ENCODE measurements around the gene CERS3.

CERS3 gene

GRCh38 chr15:100521907-100522306, 6.8 kb downstream of the CERS3 start:
- no peaks in the 10 kb centered on the region for H3K36me3 ChIP-seq (ENCODE audit: insufficient read depth, low read length)
- no peak for DNase-seq (ENCODE audit: low read depth, low spot score)
- no peak overlapping the region for H3K9ac ChIP-seq (ENCODE audit: insufficient read length)
- TF ChIP-seq FOXP2 (optimal IDR thresholded peaks at IDR 0.05; ENCODE audit: control extremely low read depth, extremely low read length, insufficient read depth) (no peak), POLR2AphosphoS5 (IDR thresholded peaks at IDR 0.05; ENCODE audit: borderline replicate concordance, low read depth, low read length) (no peak), EZH2 (IDR thresholded peaks at IDR 0.05) (no peak)
- H3K4me3 ChIP-seq = no peak overlapping the region
- H3K9me3 ChIP-seq (ENCODE audit: low read depth, low read length) = no peaks in the 10 kb centered on the region
- no peak overlapping the region for H3K27ac ChIP-seq

GRCh38 chr15:100520132-100520921, 8.4 kb downstream of the CERS3 start:
- no peak for DNase-seq (ENCODE audit: low read depth, low spot score)
- TF ChIP-seq EZH2 (IDR thresholded peaks at IDR 0.05) (no peak), FOXP2 (optimal IDR thresholded peaks at IDR 0.05; ENCODE audit: control extremely low read depth, extremely low read length, insufficient read depth) (no peak), POLR2AphosphoS5 (IDR thresholded peaks at IDR 0.05; ENCODE audit: borderline replicate concordance, low read depth, low read length) (no peak)
- Histone ChIP-seq H3K9me3 (ENCODE audit: low read depth, low read length) (no peaks in the 10 kb centered on the region), H3K27ac (no peak overlapping the region), H3K36me3 (ENCODE audit: insufficient read depth, low read length) (no peaks in the 10 kb centered on the region), H3K4me3 (no peak overlapping the region), H3K9ac (ENCODE audit: insufficient read length) (no peak overlapping the region)

GRCh38 chr15:100517846-100518245, 10.9 kb downstream of the CERS3 start:
- H3K4me3 ChIP-seq = no peak overlapping the region
- H3K36me3 ChIP-seq (ENCODE audit: insufficient read depth, low read length) = no peaks in the 10 kb centered on the region
- H3K9ac ChIP-seq (ENCODE audit: insufficient read length) = no peak overlapping the region
- no peak for DNase-seq (ENCODE audit: low read depth, low spot score)
- H3K27ac ChIP-seq = no peak overlapping the region
- no peaks in the 10 kb centered on the region for H3K9me3 ChIP-seq (ENCODE audit: low read depth, low read length)
- no peak for TF ChIP-seq POLR2AphosphoS5 (IDR thresholded peaks at IDR 0.05; ENCODE audit: borderline replicate concordance, low read depth, low read length)
- TF ChIP-seq EZH2 (IDR thresholded peaks at IDR 0.05) = no peak
- no peak for TF ChIP-seq FOXP2 (optimal IDR thresholded peaks at IDR 0.05; ENCODE audit: control extremely low read depth, extremely low read length, insufficient read depth)

- no peak overlapping the region for H3K27ac ChIP-seq
- no peak overlapping the region for H3K4me3 ChIP-seq
- no peaks in the 10 kb centered on the region for H3K36me3 ChIP-seq (ENCODE audit: insufficient read depth, low read length)
- DNase-seq (ENCODE audit: low read depth, low spot score) = no peak
- no peaks in the 10 kb centered on the region for H3K9me3 ChIP-seq (ENCODE audit: low read depth, low read length)
- H3K9ac ChIP-seq (ENCODE audit: insufficient read length) = no peak overlapping the region
- TF ChIP-seq FOXP2 (optimal IDR thresholded peaks at IDR 0.05; ENCODE audit: control extremely low read depth, extremely low read length, insufficient read depth) (no peak), POLR2AphosphoS5 (IDR thresholded peaks at IDR 0.05; ENCODE audit: borderline replicate concordance, low read depth, low read length) (no peak), EZH2 (IDR thresholded peaks at IDR 0.05) (no peak)
Measured at GRCh38 chr15:100516643-100517512, 11.9 kb downstream of the CERS3 start.

GRCh38 chr15:100515758-100516157, 13.0 kb downstream of the CERS3 start:
- Histone ChIP-seq H3K36me3 (ENCODE audit: insufficient read depth, low read length) (no peaks in the 10 kb centered on the region), H3K9ac (ENCODE audit: insufficient read length) (no peak overlapping the region), H3K9me3 (ENCODE audit: low read depth, low read length) (no peaks in the 10 kb centered on the region), H3K4me3 (no peak overlapping the region), H3K27ac (no peak overlapping the region)
- TF ChIP-seq FOXP2 (optimal IDR thresholded peaks at IDR 0.05; ENCODE audit: control extremely low read depth, extremely low read length, insufficient read depth) (no peak), POLR2AphosphoS5 (IDR thresholded peaks at IDR 0.05; ENCODE audit: borderline replicate concordance, low read depth, low read length) (no peak), EZH2 (IDR thresholded peaks at IDR 0.05) (no peak)
- no peak for DNase-seq (ENCODE audit: low read depth, low spot score)

- no peak for DNase-seq (ENCODE audit: low read depth, low spot score)
- TF ChIP-seq FOXP2 (optimal IDR thresholded peaks at IDR 0.05; ENCODE audit: control extremely low read depth, extremely low read length, insufficient read depth) (no peak), POLR2AphosphoS5 (IDR thresholded peaks at IDR 0.05; ENCODE audit: borderline replicate concordance, low read depth, low read length) (no peak), EZH2 (IDR thresholded peaks at IDR 0.05) (no peak)
- no peaks in the 10 kb centered on the region for H3K9me3 ChIP-seq (ENCODE audit: low read depth, low read length)
Measured at GRCh38 chr15:100508641-100509300, 20.0 kb downstream of the CERS3 start.

GRCh38 chr15:100502651-100503050, 26.1 kb downstream of the CERS3 start:
- TF ChIP-seq POLR2AphosphoS5 (IDR thresholded peaks at IDR 0.05; ENCODE audit: borderline replicate concordance, low read depth, low read length) (no peak), EZH2 (IDR thresholded peaks at IDR 0.05) (no peak), FOXP2 (optimal IDR thresholded peaks at IDR 0.05; ENCODE audit: control extremely low read depth, extremely low read length, insufficient read depth) (no peak)
- no peak overlapping the region for H3K4me3 ChIP-seq

More at GRCh38 chr15:100508641-100509300, 20.0 kb downstream of the CERS3 start:
- no peaks in the 10 kb centered on the region for H3K36me3 ChIP-seq (ENCODE audit: insufficient read depth, low read length)
- H3K9ac ChIP-seq (ENCODE audit: insufficient read length) = no peak overlapping the region
- H3K27ac ChIP-seq = no peak overlapping the region
- H3K4me3 ChIP-seq = no peak overlapping the region

GRCh38 chr15:100501117-100501516, 27.6 kb downstream of the CERS3 start:
- no peak for DNase-seq (ENCODE audit: low read depth, low spot score)
- TF ChIP-seq EZH2 (IDR thresholded peaks at IDR 0.05) (no peak), FOXP2 (optimal IDR thresholded peaks at IDR 0.05; ENCODE audit: control extremely low read depth, extremely low read length, insufficient read depth) (no peak), POLR2AphosphoS5 (IDR thresholded peaks at IDR 0.05; ENCODE audit: borderline replicate concordance, low read depth, low read length) (no peak)
- Histone ChIP-seq H3K9ac (ENCODE audit: insufficient read length) (no peak overlapping the region), H3K4me3 (no peak overlapping the region), H3K36me3 (ENCODE audit: insufficient read depth, low read length) (no peaks in the 10 kb centered on the region), H3K9me3 (ENCODE audit: low read depth, low read length) (no peaks in the 10 kb centered on the region), H3K27ac (no peak overlapping the region)

More at GRCh38 chr15:100502651-100503050, 26.1 kb downstream of the CERS3 start:
- no peak for DNase-seq (ENCODE audit: low read depth, low spot score)
- H3K9me3 ChIP-seq (ENCODE audit: low read depth, low read length) = no peaks in the 10 kb centered on the region
- no peak overlapping the region for H3K9ac ChIP-seq (ENCODE audit: insufficient read length)
- H3K36me3 ChIP-seq (ENCODE audit: insufficient read depth, low read length) = no peaks in the 10 kb centered on the region
- H3K27ac ChIP-seq = no peak overlapping the region
